Loucy (cell line): ENCODE measurements around the gene ANKRD27.

Experiments used
- CTCF ChIP-seq: fragments of 200-600 bp; sonication (generic); conservative IDR thresholded peaks from 2 replicates; pipeline ENCODE4 v1.5.1; 2014; ENCODE audit warnings: mild to moderate bottlenecking, antibody characterized with exemption, low read length
- EZH2phosphoT487 ChIP-seq: fragments of 200-600 bp; IDR thresholded peaks from 2 replicates; pipeline ENCODE4 v1.6.1; 2018; ENCODE audit warnings: antibody characterized with exemption, mild to moderate bottlenecking, moderate library complexity, borderline replicate concordance

DNA sequence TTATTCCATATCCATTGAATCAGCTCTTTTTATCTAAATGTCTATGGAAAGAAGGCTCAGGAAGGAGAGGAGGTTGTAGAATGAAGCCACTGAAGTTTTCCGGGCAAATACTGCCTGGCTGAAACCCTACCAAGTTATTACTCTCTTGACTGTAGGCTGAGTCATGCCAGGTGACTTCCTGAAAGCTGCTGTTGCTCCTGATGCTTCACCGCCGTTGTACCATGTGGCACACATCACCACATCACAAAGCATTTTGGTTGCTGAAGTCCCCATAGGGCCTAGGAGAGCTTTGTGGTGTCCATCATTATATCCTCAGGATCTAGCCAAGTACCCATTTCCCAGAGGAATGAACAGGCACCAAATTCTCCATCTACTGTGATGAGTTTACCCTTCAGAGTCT, 33.5 kb upstream of the ANKRD27 start:
- no peak for TF ChIP-seq CTCF
- TF ChIP-seq EZH2phosphoT487, result no peak
